Lung (tissue), 12 donors: ENCODE results near the gene PTGDS. TPM values are rescaled to one million over a fixed set of nuclear protein-coding genes. Genes with fewer than 3 reads are reported as not detected.

Experiments used
- ATAC-seq: fragments of 200-7000 bp; cut with Tn5 transposase; one replicate; pipeline ENCODE4 v1.9.1; 2020; ENCODE audit warnings: moderate number of reproducible peaks; ENCODE audit not compliant: insufficient read depth, low FRiP score
- DNase-seq, 3 donors: peaks; one replicate each; pipeline ENCODE4 v3.0.0-alpha.2; 2013 to 2017
- H3K27ac ChIP-seq, 2 donors: one replicate each; pipeline ENCODE4 v1.5.1; 2013; ENCODE audit warnings: mild to moderate bottlenecking in 2 of 2, moderate library complexity in 2 of 2, control low read depth in 1 of 2, inconsistent platforms in 1 of 2, low read depth in 1 of 2, low read length in 1 of 2
- H3K27me3 ChIP-seq, 3 donors: one replicate each; pipeline ENCODE4 v1.5.1; 2013; ENCODE audit warnings: low read length in 2 of 3; ENCODE audit not compliant: control insufficient read depth in 3 of 3, insufficient read depth in 3 of 3
- H3K36me3 ChIP-seq, 4 donors: one replicate each; pipeline ENCODE4 v1.5.1; 2013; ENCODE audit warnings: low read length in 4 of 4, mild to moderate bottlenecking in 1 of 4, moderate library complexity in 1 of 4; ENCODE audit not compliant: control insufficient read depth in 4 of 4, insufficient read depth in 4 of 4
- H3K4me1 ChIP-seq, 5 donors: one replicate each; pipeline ENCODE4 v1.5.1; 2013; ENCODE audit warnings: low read length in 5 of 5, mild to moderate bottlenecking in 2 of 5, moderate library complexity in 1 of 5; ENCODE audit not compliant: control insufficient read depth in 5 of 5, insufficient read depth in 5 of 5
- H3K4me3 ChIP-seq: one replicate; pipeline ENCODE4 v1.5.1; 2013; ENCODE audit warnings: mild to moderate bottlenecking, control low read depth, moderate library complexity
- H3K9ac ChIP-seq, 2 donors: one replicate each; pipeline ENCODE4 v1.5.1; 2013; ENCODE audit warnings: low read length in 2 of 2, control low read depth in 1 of 2; ENCODE audit not compliant: insufficient read depth in 1 of 2
- H3K9me3 ChIP-seq, 4 donors: one replicate each; pipeline ENCODE4 v1.5.1; 2013; ENCODE audit warnings: low read length in 3 of 4, mild to moderate bottlenecking in 1 of 4, moderate library complexity in 1 of 4; ENCODE audit not compliant: control insufficient read depth in 4 of 4, insufficient read depth in 3 of 4
- WGBS, 2 donors: extraction: QIAGEN DNeasy Blood & Tissue Kit; methylation state at CpG; one replicate each; pipeline ENCODE4 v1.1.7; 2013; 5-methylcytosine and 5-hydroxymethylcytosine counted together
- polyA plus RNA-seq, 2 donors: library from polyadenylated mRNA; stranded (reverse); fragments of 200-250 nt; gene quantifications; one replicate each; pipeline ENCODE4 v1.2.1, GENCODE V29; 2013
- total RNA-seq, 2 donors: library from RNA; depleted of rRNA in 1 of 2; stranded (reverse); fragments of >200 nt in 1 of 2; gene quantifications; one replicate each; pipeline ENCODE4 v1.2.1, GENCODE V29; 2014 to 2021
- TF ChIP-seq, protein P1 (sequence below): IDR thresholded peaks from 2 replicates; pipeline ENCODE4 v1.5.1; 2012; ENCODE audit warnings: mild to moderate bottlenecking; ENCODE audit errors: control extremely low read depth, extremely low read depth
- donor health status: control.
- donor health status: control.
- donor health status: Bipolar disorder and iron deficiency.
- donor health status: healthy.
- donor health status: DM: yes; HTN: yes; CAD: no.

Gene PTGDS
- total and polyA plus RNA-seq, 4 donors, result 19.4 to 159 (median 93.7) TPM

DNA sequence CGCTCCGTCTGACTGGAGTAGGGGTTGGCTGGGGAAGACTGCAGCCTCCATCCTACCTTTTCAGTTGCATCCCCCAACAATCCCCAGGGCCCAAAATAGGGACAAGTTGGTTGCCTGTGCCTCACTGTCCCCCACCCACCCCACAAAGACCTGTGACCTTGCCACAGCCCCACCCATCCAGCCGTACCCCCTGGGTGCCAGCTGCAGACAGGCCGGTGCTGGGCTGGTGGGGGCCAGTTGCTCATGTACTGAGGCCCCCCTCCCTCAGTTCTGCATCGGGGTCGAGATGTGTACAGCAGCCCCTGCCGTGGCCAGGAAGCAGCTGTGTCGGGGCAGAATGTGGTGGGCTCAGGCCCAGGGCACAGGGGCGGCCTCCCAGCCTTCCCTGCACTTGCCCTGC, 5.9 kb downstream of the PTGDS start:
- no peak for ATAC-seq
- peaks cover 5 to 27% (median 14%) of the 10 kb centered on the region in 3 donors for H3K27me3 ChIP-seq

DNA sequence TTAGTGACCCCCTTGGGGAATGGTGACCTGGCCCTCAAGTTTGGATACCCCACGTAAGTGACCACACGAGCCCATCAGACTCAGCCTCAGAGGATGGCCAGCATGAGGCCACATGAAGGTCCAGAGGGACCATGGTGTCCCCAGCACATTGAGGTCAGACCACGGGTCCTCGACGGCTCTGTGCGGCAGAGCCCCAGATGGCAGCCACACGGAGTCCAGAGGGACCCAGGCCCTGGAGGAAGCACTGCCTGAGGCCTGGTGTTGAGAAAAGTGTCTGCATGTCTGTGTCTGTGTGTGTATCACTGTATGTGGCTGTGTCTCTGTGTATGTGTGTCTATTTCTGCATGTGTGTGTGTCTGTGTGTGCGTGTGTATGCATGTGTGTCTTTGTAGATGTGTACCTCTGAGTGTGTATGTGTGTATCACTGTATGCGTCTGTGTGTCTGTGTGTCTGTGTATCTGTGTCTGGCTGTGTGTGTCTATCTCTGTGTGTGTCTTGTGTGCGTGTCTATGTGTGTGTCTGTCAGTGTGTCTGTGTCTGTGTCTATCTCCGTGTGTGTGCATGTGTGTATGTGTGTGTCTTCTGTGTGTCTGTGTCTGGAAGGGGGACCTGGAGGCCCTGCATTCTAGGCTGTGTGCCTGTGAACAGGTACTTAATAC, 6.5 kb downstream of the PTGDS start:
- Histone ChIP-seq H3K9ac (no peak overlapping the region), H3K36me3 (no peaks in the 10 kb centered on the region), H3K27ac (no peak overlapping the region), H3K4me1 (peaks cover 0 to 14% (median 6%) of the 10 kb centered on the region in 5 donors), H3K27me3 (peaks cover 5 to 27% (median 14%) of the 10 kb centered on the region in 3 donors), H3K4me3 (no peak overlapping the region), H3K9me3 (peaks cover 0 to 5% (median 0%) of the 10 kb centered on the region in 4 donors)
- ATAC-seq (no peak), DNase-seq (no peak)
- TF ChIP-seq, protein P1, sequence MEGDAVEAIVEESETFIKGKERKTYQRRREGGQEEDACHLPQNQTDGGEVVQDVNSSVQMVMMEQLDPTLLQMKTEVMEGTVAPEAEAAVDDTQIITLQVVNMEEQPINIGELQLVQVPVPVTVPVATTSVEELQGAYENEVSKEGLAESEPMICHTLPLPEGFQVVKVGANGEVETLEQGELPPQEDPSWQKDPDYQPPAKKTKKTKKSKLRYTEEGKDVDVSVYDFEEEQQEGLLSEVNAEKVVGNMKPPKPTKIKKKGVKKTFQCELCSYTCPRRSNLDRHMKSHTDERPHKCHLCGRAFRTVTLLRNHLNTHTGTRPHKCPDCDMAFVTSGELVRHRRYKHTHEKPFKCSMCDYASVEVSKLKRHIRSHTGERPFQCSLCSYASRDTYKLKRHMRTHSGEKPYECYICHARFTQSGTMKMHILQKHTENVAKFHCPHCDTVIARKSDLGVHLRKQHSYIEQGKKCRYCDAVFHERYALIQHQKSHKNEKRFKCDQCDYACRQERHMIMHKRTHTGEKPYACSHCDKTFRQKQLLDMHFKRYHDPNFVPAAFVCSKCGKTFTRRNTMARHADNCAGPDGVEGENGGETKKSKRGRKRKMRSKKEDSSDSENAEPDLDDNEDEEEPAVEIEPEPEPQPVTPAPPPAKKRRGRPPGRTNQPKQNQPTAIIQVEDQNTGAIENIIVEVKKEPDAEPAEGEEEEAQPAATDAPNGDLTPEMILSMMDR, result no peak
- 85 to 87% methylated on average over 11 of the region's 11 CpGs for WGBS, 2 donors

More for the DNA sequence above, 5.9 kb downstream of the PTGDS start:
- no peak for DNase-seq
- no peak overlapping the region for H3K9ac ChIP-seq
- no peak overlapping the region for H3K27ac ChIP-seq
- TF ChIP-seq, protein P1, result no peak
- H3K4me1 ChIP-seq, result peaks cover 0 to 15% (median 6%) of the 10 kb centered on the region in 5 donors
- H3K36me3 ChIP-seq, result no peaks in the 10 kb centered on the region
- H3K9me3 ChIP-seq, result peaks cover 0 to 5% (median 0%) of the 10 kb centered on the region in 4 donors
- 70 to 81% methylated on average over 9 of the region's 9 CpGs for WGBS, 2 donors
- no peak overlapping the region for H3K4me3 ChIP-seq

DNA sequence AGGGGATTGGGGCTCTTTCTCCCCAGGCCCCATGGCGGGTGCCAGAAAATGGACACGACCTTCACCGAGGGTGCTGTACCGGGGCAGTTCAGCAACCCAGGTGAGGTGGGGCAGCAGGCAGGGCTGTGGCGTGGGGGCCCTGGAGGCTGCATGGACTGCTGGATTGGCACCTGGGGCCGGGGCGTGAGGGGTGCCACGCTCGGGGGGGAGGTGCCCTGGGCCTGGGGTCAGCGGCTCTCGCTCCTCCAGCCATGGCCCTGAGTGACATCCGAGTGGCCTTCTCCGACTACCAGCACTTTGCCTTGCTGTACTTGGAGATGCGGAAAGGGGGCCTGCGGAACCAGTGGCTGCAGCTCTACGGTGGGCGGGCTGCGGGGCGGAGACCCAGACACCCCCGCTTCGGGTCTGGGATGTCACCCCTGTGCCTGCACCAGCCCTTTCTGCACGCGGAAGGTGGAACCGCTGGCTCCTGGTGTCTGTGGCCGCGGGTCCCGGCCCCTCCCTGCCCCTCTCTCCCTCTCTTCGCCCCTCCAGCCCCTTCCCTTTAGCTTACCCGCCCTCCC, 7.2 kb downstream of the PTGDS start:
- no peaks in the 10 kb centered on the region for H3K36me3 ChIP-seq
- ATAC-seq (no peak), DNase-seq (no peak)
- H3K4me1 ChIP-seq, result peaks cover 0 to 14% (median 6%) of the 10 kb centered on the region in 5 donors
- no peak overlapping the region for H3K27ac ChIP-seq
- peaks cover 0 to 5% (median 0%) of the 10 kb centered on the region in 4 donors for H3K9me3 ChIP-seq
- peaks cover 5 to 27% (median 14%) of the 10 kb centered on the region in 3 donors for H3K27me3 ChIP-seq
- WGBS, 2 donors, result 48 to 61% methylated on average over 21 to 29 of the region's 29 CpGs
- TF ChIP-seq, protein P1, result no peak
- no peak overlapping the region for H3K9ac ChIP-seq
- H3K4me3 ChIP-seq, result no peak overlapping the region
